GM12878 (cell line): ENCODE measurements around the gene EVI5L. TPM values are rescaled to one million over a fixed set of nuclear protein-coding genes. Genes with fewer than 3 reads are reported as not detected.

Experiments
- ATAC-seq: fragments of 200-7000 bp; cut with Tn5 transposase; 3 replicates; pipeline ENCODE4 v1.9.1; 2020; ENCODE audit warnings: mild to moderate bottlenecking, moderate library complexity
- BruUV-seq: library from RNA; stranded (reverse); fragments of 400-500 nt; replicated peaks from 2 replicates; lab custom pipeline; 2021; lab: Mats Ljungman, UMichigan
- CTCF ChIA-PET: fragments of 300-600 bp; sonication (Branson Sonifier 250); formaldehyde crosslinking; extraction: SDS; loops from one replicate; lab custom pipeline; 2021; ENCODE audit warnings: inconsistent platforms; lab: Yijun Ruan, JAX
- POLR2A ChIA-PET: fragments of 350-600 bp; formaldehyde crosslinking; extraction: SDS; loops from one replicate; lab custom pipeline; 2021; ENCODE audit warnings: inconsistent platforms; lab: Charles Lee
- RAD21 ChIA-PET: fragments of 300-600 bp; sonication (Branson Sonifier 250); formaldehyde crosslinking; loops from one replicate; lab custom pipeline; 2023; ENCODE audit warnings: antibody characterized with exemption; ENCODE audit not compliant: unreplicated experiment; lab: Charles Lee
- SMC1A ChIA-PET: fragments of 300-600 bp; sonication (Branson Sonifier 250); formaldehyde crosslinking; loops from one replicate; lab custom pipeline; 2023; ENCODE audit not compliant: unreplicated experiment, uncharacterized antibody; lab: Charles Lee
- DNase-seq: peaks from one replicate; pipeline ENCODE4 v3.0.0-alpha.2; 2011; ENCODE audit warnings: low read depth, low spot score
- FAIRE-seq: peaks from 3 replicates; lab custom pipeline; 2011; peaks lifted over from hg19 to GRCh38; lab: Jason Lieb, UNC
- H2AFZ ChIP-seq: 2 replicates; pipeline ENCODE4 v1.6.0; 2011; ENCODE audit warnings: low read depth, low read length, control low read depth; ENCODE audit not compliant: control insufficient read depth
- H3K27ac ChIP-seq: 2 replicates; pipeline ENCODE4 v1.5.1; 2011; ENCODE audit warnings: control low read depth; ENCODE audit not compliant: control insufficient read depth, insufficient read depth
- H3K27me3 ChIP-seq, 2 experiments: replicated peaks in 1 of 2; 2 replicates each; pipeline versions ENCODE4 v1.6.0 to v1.6.1; 2011; ENCODE audit warnings: low read length in 1 of 2; ENCODE audit not compliant: control insufficient read depth in 2 of 2, insufficient read depth in 2 of 2
- H3K36me3 ChIP-seq, 2 experiments: 2 replicates each; pipeline ENCODE4 v1.5.1; 2011; ENCODE audit warnings: low read length in 1 of 2; ENCODE audit not compliant: control insufficient read depth in 2 of 2, insufficient read depth in 2 of 2
- H3K4me1 ChIP-seq: 2 replicates; pipeline ENCODE4 v1.6.1; 2011; ENCODE audit warnings: mild to moderate bottlenecking, low read length, moderate library complexity, mixed read lengths; ENCODE audit not compliant: control insufficient read depth, insufficient read depth
- H3K4me2 ChIP-seq: 2 replicates; pipeline ENCODE4 v1.6.0; 2011; ENCODE audit warnings: control low read depth; ENCODE audit not compliant: control insufficient read depth, insufficient read depth
- H3K4me3 ChIP-seq: fragments of 200-600 bp; sonication (generic); 2 replicates; pipeline ENCODE4 v1.5.1; 2016
- H3K79me2 ChIP-seq: 2 replicates; pipeline ENCODE4 v1.6.0; 2011; ENCODE audit warnings: low read length; ENCODE audit not compliant: control insufficient read depth, insufficient read depth
- H3K9ac ChIP-seq: 2 replicates; pipeline ENCODE4 v1.8.0; 2011; ENCODE audit warnings: low read length, control low read depth, mixed read lengths; ENCODE audit not compliant: control insufficient read depth, insufficient read depth
- H3K9me3 ChIP-seq: replicated peaks from 3 replicates; pipeline ENCODE4 v1.5.1; 2011; ENCODE audit warnings: mild to moderate bottlenecking, low read length; ENCODE audit not compliant: control insufficient read depth, insufficient read depth
- H4K20me1 ChIP-seq: 2 replicates; pipeline ENCODE4 v1.6.0; 2011; ENCODE audit not compliant: control insufficient read depth, insufficient read depth
- CREB1 ChIP-seq: IDR thresholded peaks from 2 replicates; pipeline ENCODE4 v1.6.1; 2012; ENCODE audit warnings: low read depth, mild to moderate bottlenecking, inconsistent platforms
- E2F8 ChIP-seq: fragments of 450-650 bp; IDR thresholded peaks from 2 replicates; pipeline ENCODE4 v1.6.1; 2018; ENCODE audit warnings: mild to moderate bottlenecking, low read depth, moderate library complexity; ENCODE audit not compliant: partially characterized antibody
- ELK1 ChIP-seq: IDR thresholded peaks from 2 replicates; pipeline ENCODE4 v1.6.1; 2012; ENCODE audit warnings: low read depth, low read length, improper control_type of control experiment
- EP300 ChIP-seq, 2 experiments: fragments of 150-350 bp in 1 of 2; IDR thresholded peaks; 2 replicates each; pipeline ENCODE4 v1.6.1; 2011 to 2012; ENCODE audit warnings: low read depth in 2 of 2, low read length in 2 of 2, borderline replicate concordance in 1 of 2, improper control_type of control experiment in 1 of 2, inconsistent platforms in 1 of 2; ENCODE audit not compliant: control insufficient read depth in 1 of 2
- ESRRA ChIP-seq: IDR thresholded peaks from 2 replicates; pipeline ENCODE4 v1.6.1; 2012; ENCODE audit warnings: mild to moderate bottlenecking, low read length, improper control_type of control experiment
- TBL1XR1 ChIP-seq: IDR thresholded peaks from 2 replicates; pipeline ENCODE4 v1.6.1; 2012; ENCODE audit warnings: low read depth, low read length, improper control_type of control experiment
- TCF12 ChIP-seq: IDR thresholded peaks from 2 replicates; pipeline ENCODE4 v1.6.1; 2011; ENCODE audit warnings: low read depth, mild to moderate bottlenecking, low read length
- USF1 ChIP-seq: IDR thresholded peaks from 2 replicates; pipeline ENCODE4 v1.6.1; 2011; ENCODE audit warnings: borderline replicate concordance, low read depth, mild to moderate bottlenecking, moderate library complexity, mixed read lengths, low read length; ENCODE audit not compliant: insufficient read depth; ENCODE audit errors: extremely low read length
- YY1 ChIP-seq: IDR thresholded peaks from 2 replicates; pipeline ENCODE4 v1.6.1; 2011; ENCODE audit warnings: low read depth, mild to moderate bottlenecking, low read length
- ZNF207 ChIP-seq: fragments of 450-650 bp; IDR thresholded peaks from 2 replicates; pipeline ENCODE4 v1.6.1; 2014; ENCODE audit warnings: antibody characterized with exemption, mild to moderate bottlenecking, borderline replicate concordance
- WGBS: methylation state at CpG from one replicate; pipeline ENCODE4 v1.1.6; 2016; ENCODE audit warnings: low lambda C conversion rate; ENCODE audit not compliant: insufficient replicate concordance, insufficient coverage; ENCODE audit errors: missing lambda C conversion rate; 5-methylcytosine and 5-hydroxymethylcytosine counted together
- in situ Hi-C: fragments of 300-500 bp; cut with MboI; formaldehyde crosslinking; loops from 9 replicates; pipeline ENCODE4 v1.14.3; 2018; ENCODE audit warnings: mixed read lengths
- intact Hi-C: fragments of 100-400 bp; cut with micrococcal nuclease; formaldehyde crosslinking; loops from one replicate; pipeline ENCODE4 v1.14.2; 2022; ENCODE audit not compliant: unreplicated experiment
- polyA plus RNA-seq, 11 experiments: library from polyadenylated mRNA; depleted of rRNA in 4 of 11; unstranded in 6 of 11; stranded (reverse) in 5 of 11; fragments of >200 nt; fragmentation: Nextera tagmentation in 4 of 11; fragmentation: Illumina TruSeq in 1 of 11; extraction: Ambion mirVana in 4 of 11; extraction: Trizol in 1 of 11; gene quantifications; 1 replicate in 1 of 11; 2 replicates in 10 of 11; pipeline versions ENCODE4 v1.2.1 to v1.2.3, GENCODE V29; 2011 to 2016; ENCODE audit warnings: inconsistent platforms in 2 of 11, missing spikeins in 2 of 11, low read depth in 1 of 11
- total RNA-seq, 4 experiments: library from RNA; depleted of rRNA in 3 of 4; stranded (reverse); fragments of >200 nt in 3 of 4; fragmentation: Illumina TruSeq in 1 of 4; extraction: Trizol in 1 of 4; gene quantifications; 2 replicates each; pipeline versions ENCODE4 v1.2.1 to v1.2.3, GENCODE V29; 2013 to 2021

Gene EVI5L
- total and polyA plus RNA-seq, 10 of the 15 experiments (the other 5 are each of a cell fraction or from before 2014, with no cell fraction given): 0.23 to 13.8 (median 5.0) TPM

- POLR2A ChIA-PET: no interaction called here
- no peak for FAIRE-seq
- SMC1A ChIA-PET: no interaction called here
- Histone ChIP-seq H3K4me1 (no peaks in the 10 kb centered on the region; the same call in 1 of the 2 replicates), H3K36me3 (no peaks in the 10 kb centered on the region), H3K9me3 (no peaks in the 10 kb centered on the region; the same call in 2 of the 3 replicates), H2AFZ (no peak overlapping the region), H3K27ac (no peak overlapping the region), H3K27me3 (peaks cover 3 to 6% of the 10 kb centered on the region in 2 experiments), H4K20me1 (no peaks in the 10 kb centered on the region), H3K4me2 (no peak overlapping the region), H3K9ac (no peak overlapping the region), H3K79me2 (no peaks in the 10 kb centered on the region), H3K4me3 (no peak overlapping the region)
- no peak for DNase-seq
- CTCF ChIA-PET: no interaction called here
- 11% methylated on average over 22 of the region's 22 CpGs for WGBS
- intact Hi-C loops: no loop called here
- BruUV-seq: no TSS peak
- RAD21 ChIA-PET: interaction anchor here (0.5 to 1.5 kb wide), 2 partner anchors 12 to 17 kb away, joined by 3 to 4 read pairs; no protein-coding TSS in a partner anchor
- TF ChIP-seq TBL1XR1 (no peak), CREB1 (no peak), TCF12 (no peak), USF1 (no peak), EP300 (IDR thresholded peaks at IDR 0.05; ENCODE audit: borderline replicate concordance in 1 of 2, control insufficient read depth in 1 of 2, low read depth in 2 of 2, low read length in 2 of 2) (no peak), E2F8 (no peak), YY1 (no peak), ELK1 (no peak), ZNF207 (no peak), ESRRA (no peak)
- no peak for ATAC-seq
- in situ Hi-C loops: no loop called here
Observed at GRCh38 chr19:7787602-7788177, 42.3 kb upstream of the EVI5L start.
